ENCODE data around the gene TEX53.

Gene TEX53

DNA sequence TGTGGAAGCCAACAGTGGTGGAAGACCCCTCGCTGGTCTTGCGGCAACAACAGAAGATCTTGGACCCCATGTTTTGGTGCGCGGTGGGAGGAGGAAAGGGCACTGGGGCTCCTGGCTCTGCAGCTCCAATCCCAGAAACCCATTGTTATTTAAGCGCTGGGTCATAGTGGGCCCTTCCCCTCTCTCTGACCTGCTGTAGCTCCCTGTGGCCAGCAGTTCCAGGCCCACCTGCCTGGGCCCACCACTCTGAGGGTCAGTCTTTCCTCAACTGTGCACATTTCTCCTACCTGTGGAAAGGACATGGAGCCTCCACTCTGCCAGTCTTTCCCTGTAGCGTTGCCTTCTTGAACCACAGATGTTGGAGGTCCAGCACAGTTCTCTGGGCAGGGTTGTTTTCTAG is at the start of gene TEX53:
Gene TEX53, minus strand, starts transcription at position 101 of the 400 bp plus-strand sequence. Its CDS starts 31 bp downstream, at position 70.
- DNase-seq, result no peak

DNA sequence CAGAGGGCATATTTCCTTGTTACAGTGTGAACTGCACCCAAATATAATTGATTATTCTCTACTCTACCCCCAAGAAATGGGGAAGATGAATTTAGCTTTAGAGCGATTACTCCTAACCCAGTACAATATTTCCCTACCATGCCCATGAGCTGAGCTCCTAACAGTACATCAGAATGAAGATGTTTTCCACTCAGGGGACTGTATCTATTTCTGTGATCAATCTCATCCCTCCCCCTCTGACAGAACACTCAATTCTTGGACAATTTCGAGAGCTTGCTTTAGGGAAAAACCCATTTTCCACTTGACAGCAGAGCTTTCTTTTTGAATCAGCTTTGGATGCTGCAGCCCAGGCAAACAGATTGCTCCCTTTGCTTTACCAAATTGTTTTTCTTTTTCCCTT is 49.1 kb upstream of the TEX53 start:
- no peak for DNase-seq

DNA sequence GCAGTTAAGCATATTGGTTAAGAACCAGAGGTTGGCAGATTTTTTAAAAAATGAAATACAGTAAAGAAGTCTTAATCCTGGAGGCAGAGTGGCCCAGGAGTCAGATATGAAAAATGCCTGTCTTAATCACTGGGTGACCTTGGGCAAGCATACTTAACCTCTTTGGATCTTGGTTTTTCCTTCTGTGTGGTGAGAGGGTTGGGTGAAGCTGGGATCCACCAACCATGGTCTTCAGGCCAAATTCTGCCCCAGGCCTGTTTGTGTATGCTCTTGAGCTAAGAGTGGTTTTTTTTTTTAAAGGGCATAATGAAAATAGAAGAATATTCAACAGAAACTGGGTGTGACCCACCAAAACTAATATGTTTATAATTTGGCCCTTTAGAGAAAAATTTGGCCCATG is 44.4 kb upstream of the TEX53 start:
- DNase-seq, result no peak

DNA sequence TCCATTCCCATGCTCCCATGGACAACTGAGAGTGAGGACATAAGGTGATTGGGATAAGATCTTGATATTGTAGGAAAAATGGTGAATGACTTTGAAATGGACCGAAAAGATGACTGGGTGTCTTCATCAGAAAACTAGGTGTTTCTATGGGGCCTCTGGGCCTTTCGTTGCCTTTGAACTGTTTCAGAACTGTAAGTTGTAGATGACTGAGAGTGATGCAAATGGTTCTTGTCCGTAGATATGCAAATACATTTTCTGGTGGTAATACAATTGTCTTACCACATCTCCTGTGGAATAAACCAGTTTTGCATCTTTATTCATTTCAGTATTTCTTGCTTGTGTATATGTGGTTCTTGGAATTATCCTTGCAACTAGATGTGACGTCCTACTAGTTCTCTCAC is 40.3 kb upstream of the TEX53 start:
- DNase-seq, result no peak

DNA sequence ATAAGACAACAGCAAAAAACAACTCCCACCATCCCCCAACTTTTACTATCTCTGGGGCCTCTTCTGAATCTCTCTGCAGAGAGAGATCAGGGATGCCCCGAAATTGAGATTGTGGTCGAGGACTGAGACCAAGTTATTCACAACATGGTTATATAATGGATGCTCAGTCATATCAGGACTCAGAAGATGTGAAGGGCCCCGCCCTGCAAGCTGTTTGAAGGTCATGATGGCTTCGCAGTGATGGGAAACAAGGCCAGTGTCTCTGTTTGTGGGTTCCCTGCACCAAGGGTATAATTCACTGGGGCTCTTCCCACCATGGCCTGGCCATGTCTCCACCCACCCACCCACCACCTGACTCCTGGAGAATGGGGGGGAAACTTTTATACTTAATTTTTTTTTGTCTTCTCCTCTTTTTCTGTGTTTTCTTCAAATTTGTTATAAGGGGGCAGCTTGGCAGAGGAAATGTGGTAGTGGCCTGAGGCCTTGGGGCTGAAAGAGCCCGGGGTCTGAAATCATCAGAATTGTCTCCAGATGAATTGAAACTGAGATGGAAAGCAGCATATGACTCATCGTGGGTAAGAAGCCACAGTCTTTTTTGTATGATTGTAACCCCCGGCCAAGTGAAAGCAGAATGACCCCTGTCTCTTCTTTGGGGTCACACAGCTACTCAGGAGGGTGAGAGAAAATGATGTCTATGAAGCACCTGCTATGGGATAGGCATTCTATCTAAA is 39.4 kb upstream of the TEX53 start:
- no peak for DNase-seq

DNA sequence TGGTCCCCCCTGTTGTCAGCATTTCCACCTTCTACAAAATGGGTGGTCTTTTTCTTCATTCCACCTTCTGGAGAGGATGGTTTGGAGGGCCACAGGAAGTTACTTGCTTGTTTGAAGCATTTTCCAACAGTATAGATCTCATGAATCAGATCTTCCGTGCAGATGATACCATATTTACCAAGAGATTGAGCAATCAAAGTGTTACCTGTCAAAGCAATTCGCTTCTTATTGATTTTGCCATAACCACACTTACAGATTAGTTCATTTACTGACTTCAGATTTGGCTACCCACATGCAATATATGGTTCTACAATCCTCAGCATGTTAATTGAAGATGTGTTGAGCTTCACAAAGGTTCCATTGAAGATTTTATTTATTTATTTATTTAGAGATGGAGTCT is 38.3 kb upstream of the TEX53 start:
- DNase-seq, result no peak

DNA sequence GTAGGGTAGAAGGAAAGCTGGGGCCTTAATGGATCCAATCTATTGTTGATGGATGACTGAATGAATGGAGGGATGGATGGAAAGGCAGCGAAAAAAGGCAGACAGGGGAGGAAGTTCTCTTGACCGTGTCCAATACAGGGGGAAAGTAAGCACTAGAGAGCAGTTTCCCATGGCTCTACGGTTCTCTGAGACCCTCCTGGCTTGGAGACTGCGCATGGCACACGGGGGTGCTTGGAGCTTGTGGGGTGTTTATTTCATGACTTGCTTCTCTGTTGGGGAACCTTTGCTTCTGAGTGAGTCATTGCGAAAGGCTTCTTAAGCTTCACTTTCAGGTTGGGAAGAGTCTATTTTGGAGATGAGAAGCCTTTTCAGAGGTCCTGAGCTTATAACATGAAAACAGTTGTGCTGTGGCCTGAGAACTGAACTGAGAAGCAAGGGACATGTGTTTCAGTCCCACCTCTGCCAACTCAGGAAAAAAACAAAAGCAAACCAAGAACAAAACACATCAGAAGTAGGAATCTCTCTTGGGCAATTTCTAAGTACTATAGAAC is 37.2 kb upstream of the TEX53 start:
- no peak for DNase-seq

DNA sequence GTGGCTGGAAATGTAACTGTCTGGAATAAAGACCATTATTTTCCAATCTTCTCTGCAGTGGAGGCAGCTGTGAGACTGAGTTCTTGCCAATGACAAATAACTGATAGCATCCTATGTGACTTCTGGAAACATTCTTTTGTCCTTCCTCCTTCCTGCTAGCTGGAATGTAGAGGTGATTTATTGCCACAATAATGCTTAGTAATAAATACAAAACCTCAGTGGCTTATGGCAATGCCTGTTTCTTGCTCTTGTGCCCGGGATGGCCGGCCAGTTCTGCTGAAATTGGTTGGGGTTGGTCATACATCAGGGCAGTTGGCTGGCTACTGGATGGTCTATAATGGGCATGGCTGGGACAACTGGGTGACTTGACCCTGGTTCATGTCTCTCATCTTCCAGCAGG is 36.5 kb upstream of the TEX53 start:
- no peak for DNase-seq

DNA sequence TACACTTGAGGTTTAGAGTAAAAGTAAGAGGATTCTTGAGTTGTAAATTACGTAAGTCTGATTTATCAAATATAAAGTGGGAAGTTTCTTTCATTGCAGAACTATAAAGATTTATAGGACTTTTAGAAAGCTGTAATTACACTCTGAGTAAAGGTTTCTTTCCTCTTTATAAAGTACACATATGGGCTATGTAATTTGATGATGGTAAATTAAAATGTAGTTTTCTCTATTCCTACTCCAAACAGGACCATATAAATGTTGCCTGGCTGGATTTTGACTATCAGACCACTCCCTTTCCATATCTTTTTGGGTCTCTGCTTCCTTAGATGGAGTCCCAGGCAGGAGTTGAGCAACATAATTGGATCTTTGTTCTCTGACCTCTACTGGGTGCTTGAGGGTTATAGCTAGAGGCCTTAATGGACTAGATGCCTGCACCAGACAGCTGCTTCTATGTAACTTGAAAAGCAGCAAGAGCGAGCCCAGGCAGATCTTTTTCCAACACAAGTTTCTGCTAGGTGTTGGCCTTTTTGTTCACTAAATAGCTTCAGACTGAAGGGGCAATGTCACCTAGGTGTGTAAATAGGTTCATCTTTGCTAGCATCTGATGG is 35.7 kb upstream of the TEX53 start:
- no peak for DNase-seq

DNA sequence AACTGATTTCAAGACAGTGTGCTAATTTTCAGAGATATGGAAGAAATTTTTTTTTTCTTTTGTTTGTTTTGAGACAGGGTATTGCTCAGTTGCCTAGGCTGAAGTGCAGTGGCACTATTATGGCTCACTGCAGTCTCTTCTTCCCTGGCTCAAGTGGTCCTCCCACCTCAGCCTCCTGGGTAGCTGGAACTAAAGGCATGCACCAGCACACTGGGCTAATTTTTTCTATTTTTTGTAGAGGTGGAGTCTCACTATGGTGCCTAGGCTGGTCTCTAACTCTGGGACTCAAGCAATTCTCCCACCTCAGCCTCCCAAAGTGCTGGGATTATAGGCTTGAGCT is 34.3 kb upstream of the TEX53 start:
- DNase-seq, result no peak

DNA sequence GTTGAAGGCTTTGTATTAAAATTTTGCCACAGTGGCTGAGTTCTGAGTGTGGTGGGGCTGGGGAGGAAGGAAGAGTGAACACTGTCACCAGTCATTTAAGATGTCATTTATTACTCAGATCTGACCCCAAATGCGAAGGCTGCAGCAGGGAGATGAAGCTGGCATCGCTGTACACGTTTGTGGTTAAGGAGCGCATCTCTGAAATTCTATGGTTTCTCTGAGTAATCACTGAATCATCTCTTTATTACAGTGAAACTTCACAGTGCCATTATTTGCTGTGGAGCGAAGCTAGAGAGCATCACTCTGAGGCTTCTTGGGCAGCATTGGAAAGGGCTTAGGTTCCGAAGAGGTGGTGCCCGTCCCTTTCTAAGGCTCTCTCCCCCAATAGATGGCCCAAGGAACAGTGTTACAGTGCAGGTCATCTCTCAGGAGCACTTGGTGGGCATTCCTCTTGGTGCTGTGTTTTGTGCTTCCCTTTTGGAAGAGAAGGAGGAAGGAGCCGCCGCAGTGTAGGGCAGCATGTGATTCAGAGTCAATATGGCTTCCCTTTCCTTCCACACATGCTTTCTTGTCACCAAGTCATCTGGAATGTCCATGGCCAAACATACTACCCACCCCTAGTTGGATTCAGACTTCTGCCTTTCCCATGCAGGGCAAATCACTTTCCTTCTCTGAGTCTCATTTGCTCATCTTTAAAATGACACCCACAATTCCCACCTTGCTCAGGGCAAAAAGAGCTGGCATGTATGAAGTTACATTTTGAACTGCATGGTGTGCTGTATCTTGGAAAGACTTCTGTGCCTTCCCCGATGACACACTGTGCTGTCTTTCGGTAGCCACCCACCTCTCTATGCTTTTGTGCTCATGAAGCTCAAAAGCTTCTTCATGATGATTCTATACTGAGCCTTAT is 33.7 kb upstream of the TEX53 start:
- no peak for DNase-seq

DNA sequence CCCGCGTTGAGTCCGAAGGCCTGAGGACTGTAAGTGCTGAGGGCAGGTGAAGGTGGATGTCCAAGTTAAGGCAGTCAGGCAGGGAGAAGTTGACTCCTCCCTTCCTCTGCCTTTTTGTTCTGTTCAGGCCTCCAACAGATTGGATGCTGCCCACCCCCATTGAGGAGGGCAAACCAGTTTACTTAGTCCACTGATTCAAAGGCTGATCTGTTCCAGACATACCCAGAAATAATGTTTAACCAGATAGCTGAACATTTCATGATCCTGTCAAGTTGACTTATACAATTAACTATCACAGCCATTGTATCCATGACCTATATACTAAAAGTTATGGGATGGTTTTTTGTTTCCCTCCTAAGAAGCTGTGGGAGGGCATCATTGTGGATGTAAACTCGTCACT is 32.7 kb upstream of the TEX53 start:
- DNase-seq, result no peak

DNA sequence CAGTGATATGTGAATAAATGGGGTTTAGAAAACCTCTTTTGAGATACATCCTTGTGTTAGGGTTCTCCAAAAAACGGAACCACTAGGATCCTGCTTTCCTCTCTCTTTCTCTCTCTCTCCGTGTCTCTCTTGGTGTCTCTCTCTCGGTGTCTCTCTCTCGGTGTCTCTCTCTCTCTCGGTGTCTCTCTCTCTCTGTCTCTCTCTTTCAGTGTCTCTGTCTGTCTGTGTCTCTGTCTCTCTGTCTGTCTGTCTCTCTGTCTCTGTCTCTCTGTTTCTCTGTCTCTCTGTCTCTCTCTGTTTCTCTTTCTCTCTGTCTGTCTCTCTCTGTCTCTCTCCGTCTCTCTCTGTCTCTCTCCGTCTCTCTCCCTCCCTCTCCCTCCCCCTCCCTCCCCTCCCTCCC is 32.2 kb upstream of the TEX53 start:
- DNase-seq, result no peak

DNA sequence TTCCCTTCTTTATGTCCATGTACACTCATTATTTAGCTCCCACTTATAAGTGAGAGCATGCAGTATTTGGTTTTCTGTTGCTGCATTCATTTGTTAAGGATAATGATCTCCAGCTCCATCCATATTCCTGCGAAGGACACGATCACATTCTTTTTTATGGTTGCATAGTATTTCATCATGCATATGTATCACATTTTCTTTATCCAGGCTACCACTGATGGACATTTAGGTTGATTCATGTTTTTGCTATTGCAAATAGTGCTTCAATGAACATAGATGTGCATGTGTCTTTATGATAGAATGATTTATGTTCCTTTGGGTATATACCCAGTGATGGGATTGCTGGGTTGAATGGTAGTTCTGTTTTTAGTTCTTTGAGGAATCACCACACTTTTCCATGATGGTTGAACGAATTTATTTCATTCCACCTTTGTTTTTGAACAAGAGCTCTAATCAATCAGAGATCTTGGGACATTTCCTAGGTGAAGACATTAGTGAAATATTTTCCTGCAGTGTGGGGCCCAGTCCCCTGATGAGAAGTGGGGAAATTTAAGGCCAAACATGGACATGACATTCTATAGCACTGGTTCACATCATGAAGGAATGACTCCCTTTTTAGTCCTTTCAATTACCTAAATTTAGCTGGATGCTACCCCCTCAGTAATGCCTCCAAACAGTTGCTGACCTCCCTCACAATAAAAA is 31.5 kb upstream of the TEX53 start:
- no peak for DNase-seq

DNA sequence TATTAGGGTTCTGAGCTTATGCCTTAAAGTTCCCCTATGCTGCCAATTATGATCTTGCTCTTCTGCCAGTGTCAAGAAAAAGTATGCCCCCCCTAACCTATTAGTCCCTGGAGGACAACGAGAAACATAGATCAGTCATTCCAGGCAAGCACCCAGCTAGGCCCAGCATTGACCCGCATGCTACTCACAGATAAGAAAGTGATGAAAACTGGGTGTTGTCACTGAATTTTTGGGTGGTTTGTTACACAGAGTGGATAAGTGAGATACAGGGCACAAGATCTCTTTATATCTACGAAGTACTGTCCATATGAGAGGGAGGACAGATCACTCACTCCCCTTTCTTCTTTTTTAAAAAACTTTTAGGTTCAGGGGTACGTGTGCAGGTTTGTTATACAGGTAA is 30.8 kb upstream of the TEX53 start:
- DNase-seq, result no peak

DNA sequence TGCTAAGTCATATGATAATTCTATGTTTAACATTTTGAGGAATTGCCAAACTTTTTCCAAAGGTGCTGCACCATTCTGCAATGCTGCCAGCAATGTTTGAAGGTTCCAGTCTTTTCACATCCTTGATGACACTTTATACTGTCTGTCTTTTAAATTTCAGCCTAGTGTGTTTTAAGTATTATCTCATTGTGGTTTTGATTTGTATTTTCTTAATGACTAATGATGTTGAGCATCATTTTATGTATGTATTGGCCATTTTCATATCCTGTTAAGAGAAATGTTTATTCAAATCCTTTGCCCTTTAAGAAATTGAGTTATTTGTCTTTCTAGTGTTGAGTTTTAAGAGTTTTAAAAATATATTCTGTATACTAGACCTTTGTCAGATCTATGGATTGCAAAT is 29.4 kb upstream of the TEX53 start:
- DNase-seq, result no peak

DNA sequence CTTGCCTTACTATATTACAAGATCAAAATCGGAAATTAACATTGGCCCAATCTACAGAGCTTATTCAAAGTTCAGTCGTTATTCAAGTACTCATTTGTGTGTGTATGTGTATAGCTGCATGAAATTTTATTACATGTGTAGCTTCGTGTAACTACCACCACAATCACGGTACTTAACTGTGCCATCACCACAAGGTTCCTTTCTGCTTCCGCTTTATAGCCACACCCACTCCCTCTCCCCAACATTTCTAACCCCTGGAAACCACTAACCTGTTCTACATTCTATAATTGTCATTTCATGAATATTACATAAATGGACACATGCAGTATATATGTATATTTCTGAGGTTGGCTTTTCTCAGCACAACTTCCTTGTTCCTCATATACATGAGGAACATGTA is 28.3 kb upstream of the TEX53 start:
- DNase-seq, result no peak

DNA sequence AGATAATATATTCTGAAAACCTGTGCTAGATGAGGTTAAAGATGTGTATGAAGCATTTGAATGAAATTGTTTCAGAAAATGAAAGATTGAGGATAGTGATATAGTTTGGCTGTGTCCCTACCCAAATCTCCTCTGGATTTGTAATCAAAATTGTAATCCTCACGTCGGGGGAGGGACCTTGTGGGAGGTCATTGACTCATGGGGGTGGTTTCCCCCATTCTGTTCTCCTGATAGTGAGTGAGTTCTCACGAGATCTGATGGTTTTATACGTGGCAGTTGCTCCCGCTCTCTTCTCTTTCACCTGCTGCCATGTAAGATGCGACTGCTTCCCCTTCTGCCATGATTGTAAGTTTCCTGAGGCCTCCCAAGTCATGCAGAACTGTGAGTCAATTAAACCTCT is 26.4 kb upstream of the TEX53 start:
- no peak for DNase-seq

DNA sequence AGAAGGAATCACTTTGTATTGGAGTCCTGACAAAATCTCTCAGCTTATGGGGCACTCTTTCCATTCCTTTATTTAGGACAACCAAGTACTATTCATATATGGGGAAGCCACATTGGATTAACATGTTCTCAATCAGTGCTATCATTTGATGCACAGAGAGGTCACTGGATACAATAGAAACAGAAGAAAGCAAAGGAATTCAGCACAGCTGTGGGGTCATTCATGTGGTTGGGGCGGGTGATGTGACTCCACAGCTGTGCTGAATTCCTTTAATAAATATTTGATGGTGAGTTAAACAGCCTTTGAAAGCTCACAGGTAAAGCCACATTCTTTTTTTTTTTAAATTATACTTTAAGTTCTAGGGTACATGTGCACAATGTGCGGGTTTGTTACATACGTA is 25.2 kb upstream of the TEX53 start:
- DNase-seq, result no peak

DNA sequence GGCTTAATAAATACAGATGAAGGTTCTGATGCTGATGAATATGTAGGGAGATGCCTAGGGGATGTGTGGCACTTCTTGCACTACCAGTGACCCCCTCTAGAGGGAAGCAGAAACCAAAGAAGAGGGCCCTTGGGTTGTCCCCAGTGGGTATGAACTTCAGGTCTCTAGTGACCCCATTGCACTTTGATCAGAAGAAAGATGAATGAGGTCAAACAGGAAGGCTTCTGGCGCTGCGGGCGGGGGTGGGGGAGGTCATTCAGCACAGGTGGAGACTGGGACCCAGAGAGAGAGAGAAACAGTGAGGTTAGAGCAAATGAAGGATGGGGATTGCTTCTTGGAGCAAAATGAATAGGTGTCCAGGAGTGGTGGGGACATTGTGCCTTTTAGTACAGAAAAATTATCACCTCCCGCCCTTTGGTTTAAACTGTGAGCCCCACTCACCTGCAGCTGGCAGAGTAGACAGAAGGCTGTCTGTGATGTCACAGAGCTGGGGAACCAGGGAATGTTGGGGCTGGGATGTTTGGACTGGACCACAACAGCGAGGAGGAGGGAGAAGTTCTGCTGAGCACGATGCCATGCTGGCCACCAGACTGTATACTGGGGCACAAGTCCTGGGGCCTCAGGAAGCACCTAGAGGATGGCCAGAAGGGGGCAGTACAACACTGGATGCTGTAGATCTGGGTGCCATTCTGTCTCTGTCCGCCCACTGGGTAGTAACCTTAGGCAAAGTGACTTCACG is 24.2 kb upstream of the TEX53 start, which contains the start of gene TEX48:
Gene TEX48, minus strand, starts transcription at position 599 of the 739 bp plus-strand sequence. CDS start 10,469 bp downstream, outside the sequence.
- peak; percentile 9 to 21 for DNase-seq

DNA sequence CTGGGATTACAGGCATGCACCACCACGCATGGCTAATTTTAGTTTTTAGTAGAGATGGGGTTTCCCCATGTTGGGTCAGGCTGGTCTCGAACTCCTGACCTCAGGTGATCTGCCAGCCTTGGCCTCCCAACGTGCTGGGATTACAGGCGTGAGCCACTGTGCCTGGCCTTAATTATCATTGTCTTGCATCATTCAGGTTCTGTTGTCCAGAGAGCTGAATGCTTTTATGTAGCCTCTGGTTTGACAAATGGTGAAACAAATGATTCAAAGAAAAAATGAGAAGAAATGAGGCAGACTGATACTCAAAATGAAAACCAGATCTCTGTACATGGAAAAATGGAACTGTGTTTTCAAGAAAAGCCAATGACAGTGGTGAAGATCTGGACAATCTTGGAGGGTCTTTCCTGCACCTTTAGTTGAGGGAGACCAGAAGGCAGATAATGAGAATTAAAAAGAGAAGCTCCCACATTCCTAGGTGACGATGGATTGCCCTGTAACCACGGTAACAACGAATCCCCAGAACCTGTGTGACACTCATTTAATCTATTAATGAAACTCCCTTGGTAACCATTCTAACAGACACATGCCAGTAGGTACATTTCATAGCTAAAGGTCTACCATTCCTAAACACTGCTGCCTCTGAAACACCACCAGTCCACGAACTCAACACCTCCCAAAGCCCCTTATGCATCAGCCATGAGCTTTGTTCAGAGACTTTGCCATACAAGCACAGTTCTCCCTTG is 22.8 kb upstream of the TEX53 start:
- DNase-seq, result no peak

All from hippocampal formation (tissue), 2 donors.